Hepatic stellate cell (primary cell): Measurements from ENCODE around the gene RHBDL2.
"Not testable (repeated sequence)": the region's sequence is repeated elsewhere in the genome, so short reads cannot be mapped to it uniquely, and the experiment has no call there.

ENCODE experiments used
- DNase-seq: peaks from one replicate; pipeline ENCODE4 v3.0.0; 2011; ENCODE audit warnings: low spot score

Gene RHBDL2

GRCh38 chr1:38875811-38876210, 65.8 kb downstream of the RHBDL2 start:
- no peak for DNase-seq

- peak; percentile 99 for DNase-seq
Measured at GRCh38 chr1:38873027-38873969, 68.3 kb downstream of the RHBDL2 start, which contains the start of gene MYCBP. Gene MYCBP (minus strand): TSS chr1:38873348. CDS start chr1:38873305, 43 bp downstream.

GRCh38 chr1:38872401-38873026, 69.1 kb downstream of the RHBDL2 start:
- DNase-seq, result peak; percentile 55

GRCh38 chr1:38870996-38871395, 70.6 kb downstream of the RHBDL2 start:
- no peak for DNase-seq

- DNase-seq, result no peak
Measured at GRCh38 chr1:38867208-38867607, 74.4 kb downstream of the RHBDL2 start.

GRCh38 chr1:38865112-38865715, 76.4 kb downstream of the RHBDL2 start:
- DNase-seq, result no peak

- peak; percentile 32 for DNase-seq
Measured at GRCh38 chr1:38860454-38860795, 81.2 kb downstream of the RHBDL2 start.

- DNase-seq, result peak; percentile 100
Measured at GRCh38 chr1:38859561-38860453, 81.8 kb downstream of the RHBDL2 start, which contains the start of gene RRAGC. Gene RRAGC (minus strand): TSS chr1:38859772. CDS start chr1:38859646, 126 bp downstream.

- DNase-seq, result peak; percentile 65
Measured at GRCh38 chr1:38858833-38859560, 82.6 kb downstream of the RHBDL2 start.

- no peak for DNase-seq
Measured at GRCh38 chr1:38852780-38853179, 88.8 kb downstream of the RHBDL2 start.

GRCh38 chr1:38848071-38848470, 93.6 kb downstream of the RHBDL2 start:
- DNase-seq, result no peak

GRCh38 chr1:38846210-38846609, 95.4 kb downstream of the RHBDL2 start:
- no peak for DNase-seq

GRCh38 chr1:38845088-38845487, 96.5 kb downstream of the RHBDL2 start:
- not testable (repeated sequence) for DNase-seq

- DNase-seq, result no peak
Measured at GRCh38 chr1:38840281-38840680, 101.3 kb downstream of the RHBDL2 start.

- DNase-seq, result no peak
Measured at GRCh38 chr1:38839363-38839762, 102.3 kb downstream of the RHBDL2 start.

- not testable (repeated sequence) for DNase-seq
Measured at GRCh38 chr1:38836316-38836715, 105.3 kb downstream of the RHBDL2 start.
